ENCODE results near the gene MAP3K14.

DNA sequence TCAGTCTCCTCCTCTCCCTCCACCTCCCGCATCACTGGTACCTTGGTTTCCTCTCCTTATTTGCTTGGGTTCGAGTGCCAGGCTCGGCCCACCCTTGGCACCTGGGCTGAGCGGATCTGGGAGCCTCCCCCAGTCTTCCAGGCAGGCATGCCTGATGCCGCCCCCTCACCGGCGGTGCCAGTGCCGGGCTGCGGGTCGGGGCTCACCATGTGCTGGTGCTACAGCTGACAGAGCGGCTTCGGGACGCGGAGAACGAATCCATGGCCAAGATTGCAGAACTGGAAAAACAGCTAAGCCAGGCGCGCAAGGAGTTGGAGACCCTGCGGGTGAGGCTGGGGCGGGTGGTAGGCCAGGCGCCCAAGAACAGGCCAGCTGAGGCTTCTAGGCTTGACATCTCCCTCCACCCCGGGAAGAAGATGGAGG lies 75.9 kb downstream of the MAP3K14 start:
- no peak for TF ChIP-seq EGR1 (IDR thresholded peaks at IDR 0.05)
- TF ChIP-seq CREB1 (IDR thresholded peaks at IDR 0.05; ENCODE audit: low read depth) = no peak
- no peak for TF ChIP-seq TEAD4 (IDR thresholded peaks at IDR 0.05)
- TF ChIP-seq, protein P1, sequence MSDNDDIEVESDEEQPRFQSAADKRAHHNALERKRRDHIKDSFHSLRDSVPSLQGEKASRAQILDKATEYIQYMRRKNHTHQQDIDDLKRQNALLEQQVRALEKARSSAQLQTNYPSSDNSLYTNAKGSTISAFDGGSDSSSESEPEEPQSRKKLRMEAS (IDR thresholded peaks at IDR 0.05) = no peak
- no peak for TF ChIP-seq EP300 (IDR thresholded peaks at IDR 0.05; ENCODE audit: borderline replicate concordance)
- no peak for TF ChIP-seq FOXM1 (IDR thresholded peaks at IDR 0.05; ENCODE audit: borderline replicate concordance, low read depth)
- no peak for TF ChIP-seq NFIC (IDR thresholded peaks at IDR 0.05)
- no peak for TF ChIP-seq YY1 (IDR thresholded peaks at IDR 0.05; ENCODE audit: low read depth)

Data from Ishikawa (cell line).